PC-3 (cell line): ENCODE results near the gene P2RY2.

ENCODE experiments used
- CTCF ChIP-seq: fragments of 300-600 bp; sonication (generic); conservative IDR thresholded peaks from 2 replicates; pipeline ENCODE4 v1.5.1; 2017; ENCODE audit warnings: antibody characterized with exemption, low read depth, mild to moderate bottlenecking, low read length
- EZH2 ChIP-seq: fragments of 300-600 bp; sonication (generic); IDR thresholded peaks from one replicate; pipeline ENCODE4 v1.6.1; 2017; ENCODE audit warnings: antibody characterized with exemption, mild to moderate bottlenecking, low read length; ENCODE audit not compliant: unreplicated experiment
- EZH2phosphoT487 ChIP-seq: fragments of 300-600 bp; sonication (generic); IDR thresholded peaks from 2 replicates; pipeline ENCODE4 v1.6.1; 2018; ENCODE audit warnings: mild to moderate bottlenecking, antibody characterized with exemption, low read length, borderline replicate concordance

GRCh38 chr11:73209892-73210291, 8.2 kb upstream of the P2RY2 start:
- TF ChIP-seq CTCF (no peak), EZH2 (no peak), EZH2phosphoT487 (no peak)
